Erythroblast (primary cell): ENCODE measurements around the gene ADAMTS19.

ENCODE experiments used
- GATA1 ChIP-seq: IDR thresholded peaks from 2 replicates; pipeline ENCODE4 v1.6.1; 2011; ENCODE audit warnings: low read depth, mild to moderate bottlenecking, control low read depth, low read length, moderate library complexity
- POLR2A ChIP-seq: IDR thresholded peaks from 2 replicates; pipeline ENCODE4 v1.6.1; 2011; ENCODE audit warnings: mild to moderate bottlenecking, low read length

GRCh38 chr5:129609710-129610109 lies 149.6 kb downstream of the ADAMTS19 start:
- TF ChIP-seq POLR2A (no peak), GATA1 (no peak)
